BE2C (cell line): ENCODE data around the gene AKT2.

Experiments
- DNase-seq: peaks from one replicate; pipeline ENCODE4 v3.0.0-alpha.2; 2020
- H3K27me3 ChIP-seq: fragments of 250-450 bp; sonication (Bioruptor Pico); 2 replicates; pipeline ENCODE4 v1.5.1; 2020; ENCODE audit warnings: mild to moderate bottlenecking
- H3K36me3 ChIP-seq: fragments of 250-450 bp; sonication (Bioruptor Pico); 2 replicates; pipeline ENCODE4 v1.5.1; 2020; ENCODE audit warnings: mild to moderate bottlenecking
- H3K4me1 ChIP-seq: fragments of 250-450 bp; sonication (Bioruptor Pico); 2 replicates; pipeline ENCODE4 v1.5.1; 2020
- H3K4me3 ChIP-seq: 2 replicates; pipeline ENCODE4 v1.5.1; 2011; ENCODE audit warnings: low read depth, low read length
- H3K9me3 ChIP-seq: fragments of 250-450 bp; sonication (Bioruptor Pico); 2 replicates; pipeline ENCODE4 v1.5.1; 2020
- CTCF ChIP-seq: IDR thresholded peaks from 2 replicates; pipeline ENCODE4 v1.5.1; 2012; ENCODE audit warnings: mild to moderate bottlenecking, low read depth, low read length

The AKT2 gene

GRCh38 chr19:40239415-40240226, 45.5 kb downstream of the AKT2 start:
- Histone ChIP-seq H3K27me3 (no peaks in the 10 kb centered on the region), H3K4me1 (no peaks in the 10 kb centered on the region), H3K36me3 (peaks cover 56% of the 10 kb centered on the region), H3K9me3 (no peaks in the 10 kb centered on the region), H3K4me3 (no peak overlapping the region)
- DNase-seq, result no peak
- no peak for TF ChIP-seq CTCF

- no peaks in the 10 kb centered on the region for H3K27me3 ChIP-seq
- H3K4me1 ChIP-seq, result no peaks in the 10 kb centered on the region
- H3K9me3 ChIP-seq, result no peaks in the 10 kb centered on the region
- TF ChIP-seq CTCF, result no peak
- H3K36me3 ChIP-seq, result peaks cover 58% of the 10 kb centered on the region
- DNase-seq, result no peak
- H3K4me3 ChIP-seq, result no peak overlapping the region
These were observed 46.4 kb downstream of the AKT2 start for GRCh38 chr19:40238775-40239174.

- no peaks in the 10 kb centered on the region for H3K27me3 ChIP-seq
- no peak for TF ChIP-seq CTCF
- peaks cover 58% of the 10 kb centered on the region for H3K36me3 ChIP-seq
- no peak overlapping the region for H3K4me3 ChIP-seq
- no peaks in the 10 kb centered on the region for H3K4me1 ChIP-seq
- no peaks in the 10 kb centered on the region for H3K9me3 ChIP-seq
- DNase-seq, result no peak
These were observed 47.4 kb downstream of the AKT2 start for GRCh38 chr19:40237791-40238190.

- Histone ChIP-seq H3K9me3 (no peaks in the 10 kb centered on the region), H3K27me3 (no peaks in the 10 kb centered on the region), H3K36me3 (peaks cover 49% of the 10 kb centered on the region), H3K4me1 (peaks cover 4% of the 10 kb centered on the region), H3K4me3 (no peak overlapping the region)
- no peak for TF ChIP-seq CTCF
- DNase-seq, result no peak
These were observed 48.8 kb downstream of the AKT2 start for GRCh38 chr19:40236366-40236765.

GRCh38 chr19:40236026-40236355, 49.2 kb downstream of the AKT2 start:
- no peak for TF ChIP-seq CTCF
- no peak overlapping the region for H3K4me3 ChIP-seq
- no peaks in the 10 kb centered on the region for H3K9me3 ChIP-seq
- peaks cover 46% of the 10 kb centered on the region for H3K36me3 ChIP-seq
- peaks cover 4% of the 10 kb centered on the region for H3K4me1 ChIP-seq
- no peak for DNase-seq
- H3K27me3 ChIP-seq, result no peaks in the 10 kb centered on the region

- no peak overlapping the region for H3K4me3 ChIP-seq
- peaks cover 44% of the 10 kb centered on the region for H3K36me3 ChIP-seq
- peak; percentile 34; the same call in 1 of the 2 replicates for TF ChIP-seq CTCF
- no peaks in the 10 kb centered on the region for H3K27me3 ChIP-seq
- DNase-seq, result no peak
- peaks cover 4% of the 10 kb centered on the region for H3K4me1 ChIP-seq
- no peaks in the 10 kb centered on the region for H3K9me3 ChIP-seq
These were observed 49.7 kb downstream of the AKT2 start for GRCh38 chr19:40235238-40236025.
